Esophagus squamous epithelium (tissue), 5 donors: ENCODE data around the gene AKR1C4. TPM values are rescaled to one million over a fixed set of nuclear protein-coding genes. Genes with fewer than 3 reads are reported as not detected.
A peak's percentile ranks its signal among the peaks of the same experiment; 100 is the strongest.
"Not testable (repeated sequence)": the region's sequence is repeated elsewhere in the genome, so short reads cannot be mapped to it uniquely, and the experiment has no call there.

Experiments used
- DNase-seq: peaks from one replicate; lab custom pipeline; 2025; lab: John Stamatoyannopoulos, UW
- H3K27ac ChIP-seq, 4 donors: fragments of 200-600 bp; sonication (generic); one replicate each; pipeline ENCODE4 v1.5.1; 2016 to 2019; ENCODE audit warnings: mild to moderate bottlenecking in 1 of 4
- H3K27me3 ChIP-seq, 4 donors: fragments of 200-600 bp; sonication (generic); 1 replicate in 3 of 4; 2 replicates in 1 of 4; pipeline versions ENCODE4 v1.5.1 to v1.6.0; 2017 to 2021; ENCODE audit warnings: antibody characterized with exemption in 1 of 4
- H3K36me3 ChIP-seq, 3 donors: fragments of 200-600 bp; sonication (generic); one replicate each; pipeline ENCODE4 v1.5.1; 2016 to 2019
- H3K4me1 ChIP-seq, 3 donors: fragments of 200-600 bp; sonication (generic); one replicate each; pipeline ENCODE4 v1.5.1; 2017 to 2019
- H3K4me3 ChIP-seq, 4 donors: fragments of 200-600 bp; sonication (generic); 1 replicate in 3 of 4; 2 replicates in 1 of 4; pipeline ENCODE4 v1.5.1; 2016 to 2019; ENCODE audit warnings: mild to moderate bottlenecking in 2 of 4, moderate library complexity in 1 of 4
- H3K9me3 ChIP-seq, 3 donors: fragments of 200-600 bp; sonication (generic); one replicate each; pipeline ENCODE4 v1.5.1; 2016 to 2019
- CTCF ChIP-seq, 6 experiments: fragments of 450-650 bp in 4 of 6; fragments of 200-600 bp in 2 of 6; sonication (generic) in 2 of 6; IDR thresholded peaks; one replicate each; pipeline ENCODE4 v1.5.1; 2016 to 2019; ENCODE audit warnings: antibody characterized with exemption in 6 of 6, mild to moderate bottlenecking in 4 of 6, moderate library complexity in 4 of 6
- POLR2A ChIP-seq, 4 donors: fragments of 450-650 bp; IDR thresholded peaks; one replicate each; pipeline ENCODE4 v1.6.1; 2017; ENCODE audit warnings: antibody characterized with exemption in 4 of 4, mild to moderate bottlenecking in 4 of 4, moderate library complexity in 3 of 4
- WGBS, 2 donors: methylation state at CpG; one replicate each; pipeline ENCODE4 v1.1.5; 2018; 5-methylcytosine and 5-hydroxymethylcytosine counted together
- intact Hi-C: fragments of 100-400 bp; cut with DNase I; formaldehyde crosslinking; loops from one replicate; pipeline ENCODE4 v1.15.0; 2022
- total RNA-seq, 4 donors: library from RNA; depleted of rRNA; stranded (reverse); fragments of >200 nt; gene quantifications; one replicate each; pipeline ENCODE4 v1.1.0, GENCODE V29; 2016
- donor health status: DM: yes; HTN: yes; CAD: no.

Gene AKR1C4
- total RNA-seq, 4 donors from 2014 or later = not detected

DNA sequence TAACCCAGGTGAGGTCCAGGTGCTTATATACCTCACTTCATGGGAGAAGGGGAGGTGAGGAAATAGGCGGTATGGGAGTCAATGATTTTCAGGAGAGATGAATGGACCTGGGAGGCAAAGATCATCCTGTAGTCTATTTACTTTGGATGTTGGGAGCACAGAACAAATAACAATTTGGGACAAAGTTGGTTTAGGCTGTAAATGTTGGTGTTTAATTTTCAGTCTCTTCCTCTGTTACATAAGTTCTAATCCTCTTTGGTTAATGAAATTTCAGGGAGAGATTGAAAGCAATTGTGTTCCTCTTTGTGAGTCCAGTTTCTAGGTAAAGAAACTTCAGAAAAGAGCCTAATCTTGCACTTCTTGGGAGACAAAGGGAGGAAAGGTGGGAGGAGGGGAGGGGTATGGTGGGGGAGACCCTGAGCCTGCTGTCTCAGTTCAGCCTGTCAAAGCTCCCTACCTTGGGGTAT lies 46.9 kb downstream of the AKR1C4 start:
- WGBS, 2 donors = 81 to 87% methylated on average over 1 of the region's 1 CpG
- intact Hi-C loops = no loop called here
- no peaks in the 10 kb centered on the region for H3K27me3 ChIP-seq
- H3K9me3 ChIP-seq = no peaks in the 10 kb centered on the region
- TF ChIP-seq CTCF (IDR thresholded peaks at IDR 0.05) (no peak), POLR2A (IDR thresholded peaks at IDR 0.05) (no peak)
- H3K4me3 ChIP-seq = no peak overlapping the region
- H3K36me3 ChIP-seq = no peaks in the 10 kb centered on the region
- H3K4me1 ChIP-seq = no peaks in the 10 kb centered on the region
- no peak for DNase-seq
- H3K27ac ChIP-seq = no peak overlapping the region

- no peak overlapping the region for H3K4me3 ChIP-seq
- TF ChIP-seq CTCF (IDR thresholded peaks at IDR 0.05) = no peak
- TF ChIP-seq POLR2A (IDR thresholded peaks at IDR 0.05) = no peak
- H3K4me1 ChIP-seq = peaks cover 0 to 10% (median 0%) of the 10 kb centered on the region in 3 donors
- intact Hi-C loops = no loop called here
- H3K9me3 ChIP-seq = no peaks in the 10 kb centered on the region
- 65 to 70% methylated on average over 7 of the region's 8 CpGs for WGBS, 2 donors
- H3K27ac ChIP-seq = no peak overlapping the region
- H3K36me3 ChIP-seq = no peaks in the 10 kb centered on the region
- H3K27me3 ChIP-seq = no peaks in the 10 kb centered on the region
- no peak for DNase-seq
These were observed 55.8 kb downstream of the AKR1C4 start for GRCh38 chr10:5252177-5253037.

GRCh38 chr10:5254488-5254887 lies 57.9 kb downstream of the AKR1C4 start:
- H3K36me3 ChIP-seq = no peaks in the 10 kb centered on the region
- no peaks in the 10 kb centered on the region for H3K27me3 ChIP-seq
- H3K4me3 ChIP-seq = no peak overlapping the region
- DNase-seq = no peak
- peaks cover 0 to 10% (median 0%) of the 10 kb centered on the region in 3 donors for H3K4me1 ChIP-seq
- peak overlapping the region in 3 of 4 donors; percentile 19 to 68 (median 48) for H3K27ac ChIP-seq
- H3K9me3 ChIP-seq = no peaks in the 10 kb centered on the region
- 20 to 57% methylated on average over 2 to 4 of the region's 4 CpGs for WGBS, 2 donors
- intact Hi-C loops = no loop called here
- TF ChIP-seq CTCF (IDR thresholded peaks at IDR 0.05) = no peak
- no peak for TF ChIP-seq POLR2A (IDR thresholded peaks at IDR 0.05)

GRCh38 chr10:5257768-5258167 lies 61.1 kb downstream of the AKR1C4 start:
- H3K4me1 ChIP-seq = peaks cover 0 to 22% (median 0%) of the 10 kb centered on the region in 3 donors

GRCh38 chr10:5259132-5259951 lies 62.7 kb downstream of the AKR1C4 start:
- Histone ChIP-seq H3K9me3 (no peaks in the 10 kb centered on the region), H3K4me1 (peaks cover 0 to 20% (median 0%) of the 10 kb centered on the region in 3 donors), H3K27me3 (no peaks in the 10 kb centered on the region), H3K4me3 (no peak overlapping the region), H3K27ac (no peak overlapping the region), H3K36me3 (no peaks in the 10 kb centered on the region)
- TF ChIP-seq POLR2A (IDR thresholded peaks at IDR 0.05) (no peak), CTCF (IDR thresholded peaks at IDR 0.05) (no peak)
- intact Hi-C loops = no loop called here
- WGBS, 2 donors = 72 to 75% methylated on average over 6 of the region's 6 CpGs
- no peak for DNase-seq

More at GRCh38 chr10:5257768-5258167, 61.1 kb downstream of the AKR1C4 start:
- H3K36me3 ChIP-seq, H3K9me3 ChIP-seq, H3K27me3 ChIP-seq, H3K27ac ChIP-seq, intact Hi-C loops, DNase-seq, H3K4me3 ChIP-seq: not testable (repeated sequence)
- 88 to 91% methylated on average over 3 of the region's 3 CpGs for WGBS, 2 donors
